HG03565 (cell line): Measurements from ENCODE around the gene MLLT3.

Experiments used
- ATAC-seq: cut with Tn5 transposase; IDR thresholded peaks from one replicate; pipeline ENCODE4 v1.9.1; 2021; ENCODE audit warnings: mild to moderate bottlenecking, moderate library complexity; ENCODE audit not compliant: unreplicated experiment

Gene MLLT3

GRCh38 chr9:20630241-20630943, 8.1 kb upstream of the MLLT3 start:
- ATAC-seq: no peak

- ATAC-seq: no peak
Measured at GRCh38 chr9:20625003-20625349, 2.7 kb upstream of the MLLT3 start.

- ATAC-seq: peak; percentile 21
Measured at GRCh38 chr9:20624201-20625002, 2.1 kb upstream of the MLLT3 start.

- ATAC-seq: no peak
Measured at GRCh38 chr9:20623748-20624124, 1.4 kb upstream of the MLLT3 start.

- no peak for ATAC-seq
Measured at GRCh38 chr9:20623021-20623747, 885 bp upstream of the MLLT3 start.

- peak; percentile 0 for ATAC-seq
Measured at GRCh38 chr9:20621471-20622329, 599 bp downstream of the MLLT3 start.

- no peak for ATAC-seq
Measured at GRCh38 chr9:20620650-20621470, 1.4 kb downstream of the MLLT3 start.

GRCh38 chr9:20619487-20620200, 2.7 kb downstream of the MLLT3 start:
- no peak for ATAC-seq

GRCh38 chr9:20618361-20618802, 3.9 kb downstream of the MLLT3 start:
- no peak for ATAC-seq

- ATAC-seq: no peak
Measured at GRCh38 chr9:20616808-20617207, 5.5 kb downstream of the MLLT3 start.

GRCh38 chr9:20614602-20615216, 7.6 kb downstream of the MLLT3 start:
- no peak for ATAC-seq

GRCh38 chr9:20611691-20612287, 10.5 kb downstream of the MLLT3 start:
- no peak for ATAC-seq

- no peak for ATAC-seq
Measured at GRCh38 chr9:20610591-20610990, 11.7 kb downstream of the MLLT3 start.

- ATAC-seq: no peak
Measured at GRCh38 chr9:20608582-20608981, 13.7 kb downstream of the MLLT3 start.

GRCh38 chr9:20606652-20607051, 15.6 kb downstream of the MLLT3 start:
- ATAC-seq: no peak

- ATAC-seq: peak; percentile 54
Measured at GRCh38 chr9:20604562-20604961, 17.7 kb downstream of the MLLT3 start.

GRCh38 chr9:20603524-20604268, 18.6 kb downstream of the MLLT3 start:
- ATAC-seq: no peak

GRCh38 chr9:20601292-20601691, 21.0 kb downstream of the MLLT3 start:
- ATAC-seq: no peak
